C4-2B (cell line): Measurements from ENCODE around the gene THRB.

Experiments used
- CTCF ChIP-seq: fragments of 450-650 bp; conservative IDR thresholded peaks from 2 replicates; pipeline ENCODE4 v1.5.1; 2017; ENCODE audit warnings: mild to moderate bottlenecking
- ZFX ChIP-seq: fragments of 450-650 bp; IDR thresholded peaks from 2 replicates; pipeline ENCODE4 v1.6.1; 2017

GRCh38 chr3:24191801-24192403 is 302.7 kb downstream of the THRB start:
- no peak for TF ChIP-seq CTCF
- TF ChIP-seq ZFX = no peak
